OCI-LY3 (cell line): ENCODE results near the gene MBD4.

Source experiments
- EZH2phosphoT487 ChIP-seq: fragments of 200-600 bp; shearing (Covaris generic); IDR thresholded peaks from 2 replicates; pipeline ENCODE4 v1.6.1; 2018; ENCODE audit warnings: antibody characterized with exemption, mixed run types, low read depth
- TF ChIP-seq, protein P1 (sequence below): fragments of 200-600, 300-600 bp; sonication (generic); IDR thresholded peaks from 2 replicates; pipeline ENCODE4 v1.5.1; 2014; ENCODE audit warnings: antibody characterized with exemption, low read length, low read depth

- TF ChIP-seq, protein P1, sequence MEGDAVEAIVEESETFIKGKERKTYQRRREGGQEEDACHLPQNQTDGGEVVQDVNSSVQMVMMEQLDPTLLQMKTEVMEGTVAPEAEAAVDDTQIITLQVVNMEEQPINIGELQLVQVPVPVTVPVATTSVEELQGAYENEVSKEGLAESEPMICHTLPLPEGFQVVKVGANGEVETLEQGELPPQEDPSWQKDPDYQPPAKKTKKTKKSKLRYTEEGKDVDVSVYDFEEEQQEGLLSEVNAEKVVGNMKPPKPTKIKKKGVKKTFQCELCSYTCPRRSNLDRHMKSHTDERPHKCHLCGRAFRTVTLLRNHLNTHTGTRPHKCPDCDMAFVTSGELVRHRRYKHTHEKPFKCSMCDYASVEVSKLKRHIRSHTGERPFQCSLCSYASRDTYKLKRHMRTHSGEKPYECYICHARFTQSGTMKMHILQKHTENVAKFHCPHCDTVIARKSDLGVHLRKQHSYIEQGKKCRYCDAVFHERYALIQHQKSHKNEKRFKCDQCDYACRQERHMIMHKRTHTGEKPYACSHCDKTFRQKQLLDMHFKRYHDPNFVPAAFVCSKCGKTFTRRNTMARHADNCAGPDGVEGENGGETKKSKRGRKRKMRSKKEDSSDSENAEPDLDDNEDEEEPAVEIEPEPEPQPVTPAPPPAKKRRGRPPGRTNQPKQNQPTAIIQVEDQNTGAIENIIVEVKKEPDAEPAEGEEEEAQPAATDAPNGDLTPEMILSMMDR: no peak
- no peak for TF ChIP-seq EZH2phosphoT487
Measured at GRCh38 chr3:129463094-129463493, 23.3 kb upstream of the MBD4 start.
